ENCODE measurements around the gene JADE1. TPM values are rescaled to one million over a fixed set of nuclear protein-coding genes. Genes with fewer than 3 reads are reported as not detected.

The JADE1 gene
- total and polyA plus RNA-seq, 2 donors (not counting 1 experiment from before 2014, with no cell fraction given), result 36.2 to 49.9 TPM

GRCh38 chr4:128904821-128905220 lies 95.3 kb downstream of the JADE1 start:
- no peaks in the 10 kb centered on the region for H3K79me2 ChIP-seq (ENCODE audit: control insufficient read depth, insufficient read depth, low read length)
- no peaks in the 10 kb centered on the region for H3K9me3 ChIP-seq (ENCODE audit: control insufficient read depth, insufficient read depth, low read depth, low read length)
- H3K4me1 ChIP-seq (ENCODE audit: control insufficient read depth, extremely low read depth, insufficient read depth, low read length), result no peaks in the 10 kb centered on the region
- no peaks in the 10 kb centered on the region for H3K36me3 ChIP-seq (ENCODE audit: control insufficient read depth, insufficient read depth, low read length)
- no peak overlapping the region for H2AFZ ChIP-seq (ENCODE audit: low read length)
- no peak overlapping the region for H3K27ac ChIP-seq (ENCODE audit: insufficient read depth, low read length)
- TF ChIP-seq EZH2 (IDR thresholded peaks at IDR 0.05; ENCODE audit: low read length, missing control alignments) (no peak), CTCF (conservative IDR thresholded peaks at IDR 0.05 in 1 of 2, IDR thresholded peaks at IDR 0.05 in 1 of 2; ENCODE audit: low read depth in 1 of 2, low read length in 2 of 2) (no peak)
- H3K4me2 ChIP-seq (ENCODE audit: extremely low read depth, insufficient read depth, low read length), result no peak overlapping the region
- no peak overlapping the region for H3K9ac ChIP-seq (ENCODE audit: insufficient read depth, low read length)
- no peaks in the 10 kb centered on the region for H3K27me3 ChIP-seq (ENCODE audit: control insufficient read depth, insufficient read depth, low read length)
- DNase-seq (ENCODE audit: low read depth in 2 of 2), result no peak
- no peaks in the 10 kb centered on the region for H4K20me1 ChIP-seq (ENCODE audit: control insufficient read depth, extremely low read depth, insufficient read depth, low read length)
- H3K4me3 ChIP-seq (replicated peaks in 1 of 4; ENCODE audit: control extremely low read depth in 1 of 4, insufficient read depth in 1 of 4, low read depth in 3 of 4, low read length in 4 of 4), result no peak overlapping the region

DNA sequence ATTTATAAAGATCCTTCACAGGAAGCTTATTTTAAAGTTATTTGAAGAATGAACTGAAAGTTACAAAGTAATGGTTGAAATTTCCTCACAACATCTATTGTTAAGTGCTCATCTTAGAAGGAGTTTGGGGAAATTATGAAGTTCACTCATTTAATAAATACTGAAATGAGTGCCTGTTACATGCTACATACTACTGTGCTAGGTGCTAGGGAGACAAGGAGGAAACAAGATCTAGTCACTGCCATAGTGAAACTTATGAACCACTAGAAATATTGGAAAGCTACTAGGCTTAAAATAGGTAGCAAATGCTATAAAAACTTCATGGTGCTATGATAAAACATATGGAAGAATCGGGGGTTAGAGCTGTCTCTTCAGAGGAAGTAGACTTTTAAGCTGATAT lies 97.1 kb downstream of the JADE1 start:
- Histone ChIP-seq H3K36me3 (ENCODE audit: control insufficient read depth, insufficient read depth, low read length) (no peaks in the 10 kb centered on the region), H4K20me1 (ENCODE audit: control insufficient read depth, extremely low read depth, insufficient read depth, low read length) (no peaks in the 10 kb centered on the region), H3K4me3 (replicated peaks in 1 of 4; ENCODE audit: control extremely low read depth in 1 of 4, insufficient read depth in 1 of 4, low read depth in 3 of 4, low read length in 4 of 4) (no peak overlapping the region), H3K9me3 (ENCODE audit: control insufficient read depth, insufficient read depth, low read depth, low read length) (no peaks in the 10 kb centered on the region), H3K27ac (ENCODE audit: insufficient read depth, low read length) (no peak overlapping the region), H3K4me2 (ENCODE audit: extremely low read depth, insufficient read depth, low read length) (no peak overlapping the region), H3K9ac (ENCODE audit: insufficient read depth, low read length) (no peak overlapping the region), H3K4me1 (ENCODE audit: control insufficient read depth, extremely low read depth, insufficient read depth, low read length) (no peaks in the 10 kb centered on the region), H2AFZ (ENCODE audit: low read length) (no peak overlapping the region), H3K27me3 (ENCODE audit: control insufficient read depth, insufficient read depth, low read length) (no peaks in the 10 kb centered on the region), H3K79me2 (ENCODE audit: control insufficient read depth, insufficient read depth, low read length) (no peaks in the 10 kb centered on the region)
- DNase-seq (ENCODE audit: low read depth in 2 of 2), result no peak
- no peak for TF ChIP-seq CTCF (conservative IDR thresholded peaks at IDR 0.05 in 1 of 2, IDR thresholded peaks at IDR 0.05 in 1 of 2; ENCODE audit: low read depth in 1 of 2, low read length in 2 of 2)
- no peak for TF ChIP-seq EZH2 (IDR thresholded peaks at IDR 0.05; ENCODE audit: low read length, missing control alignments)

DNA sequence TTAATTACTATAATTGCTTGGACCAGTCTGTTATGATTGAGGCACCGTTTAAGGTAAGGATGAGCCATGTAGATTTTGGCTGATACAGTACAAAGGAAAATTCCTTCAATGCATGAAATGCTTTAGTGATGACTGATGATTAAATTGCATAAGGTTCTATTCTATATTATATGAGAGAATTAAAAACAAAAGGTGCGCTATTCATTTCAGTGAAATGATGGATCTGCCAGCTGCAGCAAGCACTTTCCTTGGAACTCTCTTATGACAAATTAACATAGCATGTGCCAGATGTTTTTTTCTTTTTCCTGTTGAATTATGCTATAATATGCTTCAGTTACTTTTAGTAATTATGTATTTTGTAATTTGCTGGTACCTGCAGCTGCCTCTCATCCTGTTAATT lies 98.5 kb downstream of the JADE1 start:
- Histone ChIP-seq H3K9me3 (ENCODE audit: control insufficient read depth, insufficient read depth, low read depth, low read length) (no peaks in the 10 kb centered on the region), H3K9ac (ENCODE audit: insufficient read depth, low read length) (no peak overlapping the region), H3K4me3 (replicated peaks in 1 of 4; ENCODE audit: control extremely low read depth in 1 of 4, insufficient read depth in 1 of 4, low read depth in 3 of 4, low read length in 4 of 4) (no peak overlapping the region), H3K36me3 (ENCODE audit: control insufficient read depth, insufficient read depth, low read length) (no peaks in the 10 kb centered on the region), H3K4me2 (ENCODE audit: extremely low read depth, insufficient read depth, low read length) (no peak overlapping the region), H3K4me1 (ENCODE audit: control insufficient read depth, extremely low read depth, insufficient read depth, low read length) (no peaks in the 10 kb centered on the region), H4K20me1 (ENCODE audit: control insufficient read depth, extremely low read depth, insufficient read depth, low read length) (no peaks in the 10 kb centered on the region), H3K27me3 (ENCODE audit: control insufficient read depth, insufficient read depth, low read length) (no peaks in the 10 kb centered on the region), H3K79me2 (ENCODE audit: control insufficient read depth, insufficient read depth, low read length) (no peaks in the 10 kb centered on the region), H3K27ac (ENCODE audit: insufficient read depth, low read length) (no peak overlapping the region), H2AFZ (ENCODE audit: low read length) (no peak overlapping the region)
- no peak for TF ChIP-seq CTCF (conservative IDR thresholded peaks at IDR 0.05 in 1 of 2, IDR thresholded peaks at IDR 0.05 in 1 of 2; ENCODE audit: low read depth in 1 of 2, low read length in 2 of 2)
- TF ChIP-seq EZH2 (IDR thresholded peaks at IDR 0.05; ENCODE audit: low read length, missing control alignments), result no peak
- DNase-seq (ENCODE audit: low read depth in 2 of 2), result no peak
